GM18951 (cell line): ENCODE results near the gene C1QTNF8.

ENCODE experiments used
- POLR2A ChIP-seq: IDR thresholded peaks from 4 replicates; pipeline ENCODE4 v1.6.1; 2011; ENCODE audit warnings: mild to moderate bottlenecking; ENCODE audit not compliant: insufficient read length, insufficient read depth; ENCODE audit errors: extremely low read depth
- in situ Hi-C: fragments of 300-500 bp; cut with MboI; formaldehyde crosslinking; loops from one replicate; pipeline ENCODE4 v1.12.0; 2022; ENCODE audit warnings: low sequenced_read_pairs, mixed read lengths, inconsistent platforms; ENCODE audit not compliant: unreplicated experiment

C1QTNF8 gene

DNA sequence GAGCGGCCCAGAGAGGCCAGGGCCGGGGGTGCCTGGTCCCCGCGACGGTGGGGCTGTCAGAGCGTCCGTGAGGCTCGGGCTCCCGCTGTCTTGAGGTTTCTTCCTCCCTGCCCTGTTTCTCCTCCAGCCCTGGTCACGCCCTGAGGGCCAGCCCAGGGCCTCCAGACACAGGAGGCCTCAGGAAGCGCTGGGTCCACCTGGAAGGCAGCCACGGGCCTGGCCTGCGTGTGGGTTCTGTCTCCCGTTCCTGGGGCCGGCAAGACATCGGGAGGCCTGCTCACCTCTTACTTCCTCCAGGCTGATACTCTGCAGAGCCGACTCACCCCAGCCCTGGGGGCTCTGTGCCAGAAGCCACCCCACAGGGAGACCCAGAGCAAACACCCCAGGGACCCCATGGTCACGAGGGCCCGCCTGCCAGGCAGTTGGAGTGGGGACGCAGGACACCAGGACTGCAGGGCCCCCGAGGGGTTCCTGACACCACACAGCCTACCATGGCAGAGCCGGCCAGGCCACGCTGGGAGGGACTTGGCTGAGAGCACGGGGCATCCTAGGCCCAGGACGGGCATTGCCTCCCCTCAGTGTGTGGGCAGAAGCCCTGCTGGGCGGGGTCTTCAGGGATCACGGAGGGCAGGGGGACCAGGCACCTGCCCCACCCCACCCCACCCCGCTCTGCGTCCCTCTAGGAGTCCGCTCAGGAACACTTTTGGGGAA lies 37.9 kb upstream of the C1QTNF8 start:
- TF ChIP-seq POLR2A: no peak

GRCh38 chr16:1133271-1133670 lies 37.2 kb upstream of the C1QTNF8 start:
- no peak for TF ChIP-seq POLR2A
- in situ Hi-C loops: no loop called here

More for the DNA sequence above, 37.9 kb upstream of the C1QTNF8 start:
- in situ Hi-C loops: no loop called here

GRCh38 chr16:1132431-1132830 lies 36.4 kb upstream of the C1QTNF8 start:
- in situ Hi-C loops: no loop called here

DNA sequence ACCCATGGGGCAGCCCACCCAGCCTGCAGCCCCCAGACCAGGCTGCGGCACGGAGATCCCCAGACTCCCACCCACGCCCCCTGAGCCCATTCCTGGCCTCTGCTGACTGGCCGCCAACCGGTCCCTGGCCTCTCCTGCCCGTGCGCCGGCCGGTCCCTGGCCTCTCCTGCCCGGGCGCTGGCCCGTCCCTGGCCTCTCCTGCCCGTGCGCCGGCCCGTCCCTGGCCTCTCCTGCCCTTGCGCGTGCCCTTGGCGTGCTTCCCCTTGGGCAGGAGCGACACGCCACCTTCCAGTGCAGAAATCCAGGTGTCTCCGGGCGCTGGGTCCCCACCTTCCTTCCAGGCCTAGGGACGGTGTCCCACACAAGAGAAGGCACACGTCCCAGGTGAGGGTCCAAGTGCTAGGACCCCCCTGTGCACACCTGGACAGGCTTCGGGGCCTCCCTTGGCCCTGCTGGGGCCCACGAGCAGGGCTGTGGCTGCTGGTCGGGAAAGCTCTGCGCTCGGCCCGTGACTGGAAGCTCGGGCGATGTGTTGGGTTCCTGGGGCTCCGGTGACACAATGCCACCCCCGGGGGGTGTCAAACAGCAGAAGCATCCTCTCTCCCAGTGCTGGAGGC lies 35.4 kb upstream of the C1QTNF8 start:
- TF ChIP-seq POLR2A: no peak
- in situ Hi-C loops: no loop called here

More at GRCh38 chr16:1132431-1132830, 36.4 kb upstream of the C1QTNF8 start:
- no peak for TF ChIP-seq POLR2A

- in situ Hi-C loops: no loop called here
- TF ChIP-seq POLR2A: no peak
These were observed 34.3 kb upstream of the C1QTNF8 start for GRCh38 chr16:1130382-1130781.

DNA sequence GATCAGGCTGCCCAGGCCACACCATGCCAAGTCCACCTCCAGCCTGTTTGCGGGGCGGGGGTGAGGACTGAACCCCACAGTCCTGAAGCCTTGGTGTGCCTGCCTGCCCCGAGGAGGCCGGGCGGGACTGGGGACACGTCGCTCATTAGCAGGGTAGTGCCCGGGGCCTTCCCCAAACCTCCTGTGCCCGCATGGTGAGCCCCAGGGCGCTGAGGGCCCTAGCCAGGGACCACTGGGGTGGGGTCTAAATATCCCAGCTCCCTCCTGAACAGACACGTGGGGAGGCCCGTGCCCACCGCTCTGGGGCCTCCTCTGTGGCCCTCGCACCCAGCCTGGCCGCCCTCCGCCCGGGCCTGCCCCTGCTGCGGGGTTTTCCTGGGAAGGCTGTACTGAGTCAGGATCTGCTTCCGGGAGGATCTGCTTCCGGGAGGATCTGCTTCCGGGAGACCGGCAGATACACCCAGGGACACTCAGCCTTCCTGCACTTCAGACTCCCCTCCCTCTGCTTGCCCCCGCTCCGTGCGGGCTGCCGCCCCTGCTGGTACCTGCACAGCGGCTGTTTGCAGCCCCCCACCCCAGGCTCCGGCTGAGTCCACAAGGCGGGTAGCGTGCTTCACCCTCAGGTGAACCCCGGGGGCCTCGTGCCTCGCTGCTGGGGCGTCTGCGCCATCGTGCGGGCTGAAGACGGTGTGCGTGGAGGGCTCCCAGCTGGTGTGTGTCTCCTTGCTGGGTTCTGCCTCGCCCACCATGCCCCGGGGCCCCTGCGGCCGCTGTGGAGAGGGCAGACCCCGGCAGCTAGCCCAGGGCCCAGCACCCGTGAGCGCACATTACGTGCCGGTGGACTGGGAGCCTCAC lies 33.3 kb upstream of the C1QTNF8 start:
- in situ Hi-C loops: no loop called here
- no peak for TF ChIP-seq POLR2A

DNA sequence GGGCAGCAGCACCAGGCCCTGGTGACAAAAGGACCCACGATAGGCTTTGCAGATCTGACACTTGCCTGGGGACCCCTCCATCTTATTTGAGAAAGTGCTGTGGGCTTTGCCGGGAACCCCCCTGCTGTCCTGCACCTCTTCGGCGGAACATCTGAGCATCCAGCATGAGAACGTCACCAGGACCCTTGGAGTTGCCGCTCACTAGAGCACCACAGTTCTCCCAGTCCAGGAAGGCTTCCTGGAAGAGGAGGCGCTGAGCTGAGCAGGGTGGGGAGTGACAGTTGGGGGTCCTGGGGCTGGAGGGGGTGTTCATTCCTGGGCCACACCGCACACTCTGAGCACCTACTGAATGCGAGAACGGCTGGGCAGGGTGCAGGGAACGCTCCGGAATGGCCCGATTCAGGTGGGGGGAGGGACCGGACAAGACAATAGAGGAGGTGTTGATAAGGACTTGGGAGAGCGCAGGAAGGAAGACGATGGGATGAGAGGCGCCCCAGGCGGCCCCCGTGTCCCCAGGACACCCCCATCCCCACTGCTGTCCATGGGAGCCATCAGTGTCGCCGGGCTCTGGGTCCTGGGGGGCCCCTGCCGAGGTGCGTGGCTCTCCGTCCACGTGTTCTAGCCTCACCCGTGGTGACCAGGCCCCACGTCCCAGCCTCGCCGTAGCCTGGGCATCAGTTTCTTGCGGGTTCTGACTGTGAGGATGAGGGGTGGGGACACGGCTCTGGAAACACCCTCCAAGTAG lies 32.1 kb upstream of the C1QTNF8 start:
- in situ Hi-C loops: no loop called here
- TF ChIP-seq POLR2A: no peak

GRCh38 chr16:1127101-1127500 lies 31.1 kb upstream of the C1QTNF8 start:
- TF ChIP-seq POLR2A: no peak
- in situ Hi-C loops: no loop called here

DNA sequence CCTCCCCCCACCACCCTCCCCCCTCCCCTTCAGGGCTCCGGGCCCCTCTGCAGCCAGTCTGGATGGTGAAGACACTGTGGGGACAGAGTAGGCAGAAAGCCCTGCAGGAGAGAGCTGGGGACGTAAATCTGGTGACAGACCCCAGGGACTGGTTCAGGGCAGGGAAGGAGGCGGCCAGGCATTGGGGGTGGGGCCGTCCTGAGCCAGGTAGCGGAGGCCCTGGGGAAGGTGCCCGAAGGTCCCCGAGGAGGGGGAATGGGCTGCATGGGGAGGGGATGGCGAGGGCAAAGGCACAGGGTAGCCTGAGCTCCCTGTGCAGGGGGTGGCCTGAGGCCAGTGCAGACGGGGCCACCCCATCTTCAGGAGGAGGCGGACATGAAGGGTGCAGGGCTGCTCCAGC lies 30.5 kb upstream of the C1QTNF8 start:
- no peak for TF ChIP-seq POLR2A

DNA sequence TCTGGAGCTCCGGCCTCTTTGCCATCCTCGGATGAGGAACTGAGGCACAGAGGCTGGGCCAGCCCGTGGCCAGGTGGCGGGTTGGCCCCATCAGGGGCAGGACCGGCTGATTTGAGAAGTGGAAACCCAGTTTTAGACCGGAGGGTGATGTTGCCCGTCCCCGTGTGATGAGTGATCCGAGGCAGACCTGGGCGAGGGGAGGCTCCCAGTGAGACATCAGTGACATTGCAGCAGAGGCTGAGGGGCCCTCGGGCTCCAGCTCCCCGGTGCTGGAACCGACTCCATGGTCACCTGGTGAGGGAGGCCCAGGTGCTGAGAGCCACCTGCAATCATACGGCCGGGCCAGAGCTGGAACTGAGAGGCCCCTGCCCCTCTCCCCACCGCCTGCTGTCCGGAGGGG lies 30.0 kb upstream of the C1QTNF8 start:
- in situ Hi-C loops: no loop called here
- no peak for TF ChIP-seq POLR2A

More for the DNA sequence above, 30.5 kb upstream of the C1QTNF8 start:
- in situ Hi-C loops: no loop called here

DNA sequence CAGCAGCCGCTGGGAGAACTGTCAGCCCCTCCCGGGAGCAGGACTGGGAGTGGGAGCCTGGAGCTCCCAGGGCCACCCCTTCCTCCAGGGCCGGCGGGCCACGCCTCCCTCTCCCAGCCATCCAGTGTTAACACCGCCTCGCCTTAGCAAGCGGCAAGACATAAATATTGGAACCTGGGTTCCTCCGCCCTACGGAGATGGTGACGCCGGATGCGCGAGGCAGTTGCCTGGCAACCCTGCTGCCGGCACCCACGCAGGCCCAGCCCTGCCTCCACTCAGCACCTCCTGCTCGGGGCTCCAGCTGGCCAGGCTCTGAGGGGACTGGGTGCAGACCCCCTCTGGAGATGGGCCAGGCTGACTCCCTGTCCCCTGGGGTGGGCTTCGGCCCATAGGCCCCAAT lies 29.4 kb upstream of the C1QTNF8 start:
- in situ Hi-C loops: no loop called here
- TF ChIP-seq POLR2A: no peak

DNA sequence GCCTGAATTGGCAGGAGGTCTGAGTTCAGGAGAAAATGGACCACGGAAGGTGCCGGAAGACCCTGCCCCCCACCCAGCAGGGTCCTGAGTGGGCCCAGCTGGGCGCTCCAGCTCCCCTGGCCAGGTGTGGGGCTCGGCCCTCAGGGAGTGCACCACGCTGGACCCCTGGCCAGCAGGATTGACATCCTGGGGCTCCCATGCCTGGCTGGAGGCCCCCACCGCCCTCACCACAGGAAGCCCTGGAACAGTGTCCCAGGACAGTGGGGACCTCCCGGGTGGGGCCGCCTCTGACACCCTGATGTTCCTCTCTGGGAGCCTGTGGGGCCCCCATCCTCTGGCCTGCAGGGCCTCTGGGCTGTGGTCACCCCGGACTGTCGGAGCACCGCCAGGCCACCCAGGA lies 28.8 kb upstream of the C1QTNF8 start:
- in situ Hi-C loops: no loop called here
- TF ChIP-seq POLR2A: no peak

DNA sequence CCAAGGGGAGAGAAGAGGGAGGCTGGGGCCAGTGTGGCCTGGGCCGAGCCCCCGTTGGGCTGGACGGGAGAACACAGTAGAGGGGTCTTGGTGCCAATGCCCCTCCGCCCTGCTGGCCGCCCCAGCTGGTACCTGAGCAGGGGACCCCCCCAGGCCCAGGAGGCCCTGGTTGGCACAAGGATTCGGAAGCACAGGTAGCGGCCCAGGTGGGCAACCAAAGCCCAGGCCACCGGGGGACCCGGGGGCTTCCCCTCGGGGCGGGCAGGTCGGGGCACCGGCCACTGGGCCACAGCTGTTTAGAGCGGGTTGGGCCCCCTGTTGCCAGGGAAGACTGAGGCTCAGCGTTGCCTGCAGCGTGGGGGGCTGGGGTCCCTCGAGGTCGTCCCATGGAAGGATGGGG lies 28.2 kb upstream of the C1QTNF8 start:
- TF ChIP-seq POLR2A: no peak
- in situ Hi-C loops: no loop called here
